ENCODE results near the gene RABGAP1. TPM values are rescaled to one million over a fixed set of nuclear protein-coding genes. Genes with fewer than 3 reads are reported as not detected.

RABGAP1 gene
- total RNA-seq, 1 experiment from 2014 or later: 15.3 TPM

DNA sequence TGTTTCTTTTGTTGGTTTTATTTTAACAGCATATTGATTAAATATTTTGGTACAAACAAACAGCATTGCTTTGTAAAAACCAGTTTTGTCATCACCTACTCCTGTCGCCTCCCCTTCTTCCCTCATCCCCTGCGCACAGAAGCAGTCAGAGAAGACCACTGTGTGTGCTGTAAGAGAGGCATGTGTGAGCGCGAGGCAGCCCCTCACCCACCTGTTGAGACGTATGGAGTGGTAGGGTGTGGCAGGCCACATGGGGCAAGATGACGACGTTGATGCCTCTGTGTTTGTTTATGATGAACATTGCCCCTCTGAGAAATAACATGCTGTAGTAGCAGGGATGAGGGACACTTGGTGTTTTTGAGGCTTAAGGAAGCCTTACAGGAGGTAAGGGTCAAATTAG lies 164.0 kb downstream of the RABGAP1 start:
- no peaks in the 10 kb centered on the region for H3K27me3 ChIP-seq
- no peak overlapping the region for H3K4me3 ChIP-seq
- DNase-seq: no peak
- peaks cover 37% of the 10 kb centered on the region for H3K36me3 ChIP-seq
- no peaks in the 10 kb centered on the region for H3K9me3 ChIP-seq

DNA sequence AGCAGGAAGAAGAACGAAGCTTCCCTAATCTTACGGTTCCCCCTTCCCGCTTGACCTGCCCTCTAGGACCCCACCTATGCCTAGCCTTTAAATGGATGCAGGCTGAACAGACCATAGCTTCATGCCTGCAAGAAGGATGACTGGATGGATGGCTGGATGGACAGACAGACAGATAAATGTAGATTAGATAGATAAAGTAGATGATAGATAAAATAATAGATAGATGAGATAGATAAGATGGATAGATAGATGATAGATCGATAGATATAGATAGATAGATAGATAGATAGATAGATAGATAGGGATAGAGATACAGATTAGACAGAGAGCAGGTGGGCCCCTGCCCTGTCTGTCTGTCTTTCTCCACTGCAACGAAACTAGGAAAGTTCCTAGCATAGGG lies 164.7 kb downstream of the RABGAP1 start:
- Histone ChIP-seq H3K27me3 (no peaks in the 10 kb centered on the region), H3K36me3 (peaks cover 36% of the 10 kb centered on the region), H3K9me3 (no peaks in the 10 kb centered on the region), H3K4me3 (no peak overlapping the region)
- no peak for DNase-seq

DNA sequence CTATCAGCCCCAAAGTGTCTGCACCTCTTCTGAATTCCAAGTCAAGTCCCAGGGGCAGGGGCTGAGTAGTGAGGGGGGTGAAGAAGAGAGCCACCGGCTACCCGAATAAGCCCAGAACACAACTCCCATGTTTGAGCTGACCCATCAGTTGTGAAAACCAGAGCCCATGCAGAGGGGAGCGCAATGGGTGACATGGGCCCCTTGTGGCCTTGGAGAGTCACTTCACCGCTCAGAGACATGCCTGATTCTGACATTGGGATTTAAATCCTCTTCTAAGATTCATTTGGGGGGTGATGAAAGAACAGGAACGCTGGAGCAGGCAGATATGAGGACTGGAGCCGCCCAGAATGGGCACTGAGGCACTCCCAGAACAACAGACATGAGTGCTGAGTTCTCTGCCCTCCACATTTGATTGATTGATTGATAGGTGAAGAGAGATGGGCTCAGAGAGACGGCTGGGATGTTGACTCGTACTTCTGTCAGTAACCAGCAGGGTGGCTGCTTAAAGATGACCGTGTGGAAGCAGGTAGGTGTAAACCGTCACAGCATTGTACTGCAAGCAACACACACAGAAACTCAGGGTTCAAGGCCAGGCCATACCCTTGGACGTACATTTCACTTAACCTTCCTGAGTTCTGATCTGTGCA lies 166.9 kb downstream of the RABGAP1 start:
- DNase-seq: no peak
- no peak overlapping the region for H3K4me3 ChIP-seq
- no peaks in the 10 kb centered on the region for H3K9me3 ChIP-seq
- peaks cover 18% of the 10 kb centered on the region for H3K36me3 ChIP-seq
- H3K27me3 ChIP-seq: no peaks in the 10 kb centered on the region

DNA sequence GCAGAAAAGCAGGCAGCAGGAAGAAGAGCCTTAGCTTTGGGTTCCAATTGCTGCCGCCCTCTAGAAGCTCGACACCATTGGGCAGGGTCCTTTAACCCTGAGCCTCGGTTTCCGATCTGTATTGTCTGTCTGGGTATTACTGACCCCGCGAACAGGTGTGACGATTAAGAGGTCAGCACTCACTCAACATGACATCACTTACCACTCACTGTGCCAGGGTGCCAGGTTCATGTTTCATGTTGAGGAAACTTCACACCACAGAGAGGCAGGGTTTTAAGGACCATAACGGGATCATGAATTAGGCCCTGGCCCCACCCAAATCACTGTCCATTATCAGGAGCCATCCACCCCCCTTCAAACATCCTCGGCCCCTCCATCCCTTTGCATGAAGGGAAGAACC lies 168.2 kb downstream of the RABGAP1 start:
- Histone ChIP-seq H3K9me3 (no peaks in the 10 kb centered on the region), H3K27me3 (no peaks in the 10 kb centered on the region), H3K4me3 (no peak overlapping the region), H3K36me3 (peaks cover 13% of the 10 kb centered on the region)
- DNase-seq: no peak

DNA sequence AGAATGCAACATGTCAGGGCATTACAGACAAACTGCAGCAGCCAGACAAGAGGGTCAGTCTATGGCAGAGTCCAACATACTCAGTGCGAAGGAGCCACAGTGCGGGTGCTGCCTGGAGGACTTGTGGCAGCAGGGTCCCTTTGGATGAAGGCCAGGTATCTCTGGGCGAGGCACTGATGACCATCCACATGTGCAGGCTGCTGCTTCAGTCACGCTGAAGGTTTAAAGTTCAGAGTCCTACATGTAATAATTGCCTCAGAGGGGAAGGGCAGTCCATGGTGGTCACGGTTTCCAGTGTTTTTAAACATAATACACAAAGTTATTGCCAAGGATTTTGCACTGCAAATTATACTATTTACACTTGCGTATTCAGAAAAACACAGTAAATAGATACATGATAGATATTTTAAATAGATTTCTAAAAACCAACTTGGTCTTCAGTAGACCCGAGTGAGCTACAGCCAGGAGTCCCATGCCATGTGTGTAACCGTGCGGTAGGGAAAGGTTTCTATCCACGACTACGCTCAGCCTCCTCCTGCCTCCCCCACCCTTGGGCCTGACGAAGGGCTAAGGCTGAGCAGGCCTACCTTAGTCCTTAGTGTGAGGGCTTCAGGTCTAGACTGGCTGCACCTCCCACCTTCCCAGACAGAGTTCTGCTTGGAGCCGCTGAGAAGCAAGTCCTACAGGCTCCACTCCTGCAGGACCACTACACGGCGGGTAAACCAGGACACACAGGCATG lies 168.9 kb downstream of the RABGAP1 start:
- Histone ChIP-seq H3K27me3 (no peaks in the 10 kb centered on the region), H3K9me3 (no peaks in the 10 kb centered on the region), H3K36me3 (peaks cover 9% of the 10 kb centered on the region), H3K4me3 (no peak overlapping the region)
- DNase-seq: no peak

DNA sequence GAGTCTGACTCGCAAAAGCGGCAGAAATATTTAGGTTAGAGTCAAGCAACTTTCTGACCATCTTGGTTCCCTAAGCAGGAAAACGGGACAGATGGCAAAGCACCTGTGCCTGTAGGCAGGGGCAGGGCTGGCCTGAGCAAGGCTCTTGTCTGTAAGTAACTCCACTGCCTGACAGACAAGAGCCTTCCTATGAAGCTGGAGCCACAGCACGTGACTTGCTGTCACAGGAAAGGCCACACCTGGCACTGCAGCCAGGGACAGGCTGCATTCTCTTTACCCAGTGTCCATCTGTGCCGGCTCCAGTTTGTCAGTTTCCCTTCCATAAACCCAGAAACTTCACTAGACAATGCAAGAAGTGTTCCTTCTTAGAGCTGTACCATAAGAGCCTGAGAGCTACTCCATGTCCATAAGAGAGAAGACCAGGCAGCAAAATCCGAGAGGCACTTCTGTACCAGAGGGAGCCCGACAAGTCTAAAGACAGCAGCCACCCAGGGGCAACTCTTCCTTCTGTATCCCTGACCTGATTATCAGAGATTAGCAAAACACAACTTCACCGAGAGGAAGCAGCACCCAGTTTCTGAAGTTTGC lies 170.7 kb downstream of the RABGAP1 start:
- H3K27me3 ChIP-seq: no peaks in the 10 kb centered on the region
- DNase-seq: no peak
- no peaks in the 10 kb centered on the region; the same call in none of the 2 replicates for H3K36me3 ChIP-seq
- no peaks in the 10 kb centered on the region for H3K9me3 ChIP-seq
- no peak overlapping the region for H3K4me3 ChIP-seq

DNA sequence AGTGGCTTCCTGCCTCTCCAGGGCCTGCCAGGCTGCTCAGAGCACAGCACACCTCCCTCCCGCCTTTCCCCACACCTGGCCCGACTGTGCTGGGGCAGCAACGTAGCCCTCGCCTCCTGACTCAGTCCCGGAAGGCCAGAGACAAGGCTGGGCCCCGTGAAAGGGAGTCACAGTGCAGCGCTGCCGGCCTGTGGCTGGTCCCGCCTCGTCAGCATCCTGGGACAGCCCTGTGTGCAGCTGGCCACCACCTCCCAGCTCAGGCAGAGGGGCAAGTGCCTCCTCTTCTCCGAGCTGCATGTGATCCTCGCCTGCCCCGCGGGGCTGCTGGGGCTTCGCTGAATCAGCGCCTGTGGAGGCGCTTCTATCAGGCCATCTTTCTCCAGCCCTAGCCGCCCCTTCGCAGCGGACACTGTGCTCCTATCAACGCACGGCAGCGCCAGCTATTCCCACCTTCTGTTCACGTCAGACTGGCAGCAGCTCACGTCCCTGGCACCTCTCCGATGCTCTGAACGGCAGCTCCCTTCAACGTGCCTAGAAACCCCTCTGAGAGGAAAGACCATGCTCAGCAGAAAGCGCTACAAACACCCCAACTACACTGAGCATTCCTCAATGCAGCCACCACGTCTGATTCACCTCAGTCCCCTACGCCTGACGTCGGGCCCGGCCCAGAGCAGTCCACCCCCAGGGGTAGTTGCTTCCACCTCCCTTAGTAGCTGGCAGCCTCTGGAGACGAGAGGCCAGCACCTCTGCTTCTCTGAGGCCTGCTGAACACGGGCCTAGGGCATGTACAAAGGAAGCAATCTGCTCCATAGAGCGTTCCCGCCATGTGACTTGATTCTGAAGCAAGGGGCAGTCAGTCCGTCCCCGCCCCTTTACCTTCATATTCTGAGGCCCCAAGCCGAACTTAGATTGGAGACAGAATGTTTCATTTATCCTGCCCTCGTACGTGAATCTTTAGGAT lies 171.5 kb downstream of the RABGAP1 start:
- H3K36me3 ChIP-seq: no peaks in the 10 kb centered on the region; the same call in none of the 2 replicates
- no peaks in the 10 kb centered on the region for H3K27me3 ChIP-seq
- no peak overlapping the region for H3K4me3 ChIP-seq
- H3K9me3 ChIP-seq: no peaks in the 10 kb centered on the region
- DNase-seq: no peak

DNA sequence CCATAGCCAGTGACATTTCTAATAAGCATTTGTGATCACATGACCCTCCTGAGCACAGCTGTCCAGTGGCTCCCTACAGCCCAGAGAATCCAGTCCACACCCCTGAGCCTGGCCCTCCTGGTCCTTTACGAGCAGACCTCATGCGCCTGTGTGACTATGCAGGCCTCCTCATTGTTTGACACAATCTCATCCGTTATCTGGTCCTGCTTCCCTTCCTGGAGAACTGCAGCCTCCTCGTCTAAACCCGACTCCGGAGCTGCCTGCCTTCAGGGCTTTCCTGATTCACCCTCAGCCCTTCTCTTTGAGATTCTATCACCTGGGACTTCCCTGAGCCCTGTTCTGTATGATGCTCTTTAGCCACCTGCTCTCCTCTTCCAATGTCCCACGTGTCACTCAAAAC lies 172.4 kb downstream of the RABGAP1 start:
- no peaks in the 10 kb centered on the region for H3K9me3 ChIP-seq
- H3K27me3 ChIP-seq: no peaks in the 10 kb centered on the region
- H3K36me3 ChIP-seq: no peaks in the 10 kb centered on the region; the same call in 1 of the 2 replicates
- no peak for DNase-seq
- H3K4me3 ChIP-seq: no peak overlapping the region

DNA sequence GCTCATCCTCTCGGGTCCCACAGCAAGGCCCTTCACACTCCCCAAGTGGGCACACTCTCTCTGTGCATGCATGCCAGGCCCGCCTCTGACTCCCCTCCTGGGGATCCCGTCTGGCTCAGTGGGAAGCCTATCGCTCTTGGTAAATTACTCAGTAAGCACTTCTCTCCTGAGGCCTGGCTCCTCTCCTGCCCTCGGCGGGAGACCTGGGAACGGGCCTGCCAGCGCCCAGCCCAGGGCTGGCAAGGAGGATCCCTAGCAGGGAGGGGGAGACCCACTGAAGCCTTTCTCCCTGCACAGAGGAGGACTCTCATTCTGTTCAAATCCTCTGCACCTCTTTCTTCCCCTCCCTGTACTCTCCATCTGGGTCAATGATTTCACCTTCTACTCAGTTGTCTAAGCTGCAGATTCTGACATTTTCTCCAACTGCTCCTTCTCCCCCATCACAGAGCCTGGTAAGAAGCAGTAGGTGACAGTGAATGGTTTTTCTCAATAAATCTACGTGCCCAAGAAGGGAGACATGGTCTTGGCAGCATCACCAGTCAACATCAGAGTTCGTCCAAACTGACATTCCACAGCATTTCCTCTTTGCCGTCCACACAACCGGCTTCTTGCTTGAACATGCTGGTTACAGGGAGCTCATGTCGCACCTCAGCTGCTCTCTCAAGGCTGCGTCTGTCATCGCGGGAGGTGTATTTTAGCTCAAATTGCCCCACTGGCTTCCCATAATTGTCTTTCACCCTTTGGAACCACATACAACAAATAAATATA lies 174.5 kb downstream of the RABGAP1 start:
- Histone ChIP-seq H3K9me3 (no peaks in the 10 kb centered on the region), H3K4me3 (no peak overlapping the region), H3K27me3 (no peaks in the 10 kb centered on the region), H3K36me3 (no peaks in the 10 kb centered on the region)
- DNase-seq: peak; percentile 84

DNA sequence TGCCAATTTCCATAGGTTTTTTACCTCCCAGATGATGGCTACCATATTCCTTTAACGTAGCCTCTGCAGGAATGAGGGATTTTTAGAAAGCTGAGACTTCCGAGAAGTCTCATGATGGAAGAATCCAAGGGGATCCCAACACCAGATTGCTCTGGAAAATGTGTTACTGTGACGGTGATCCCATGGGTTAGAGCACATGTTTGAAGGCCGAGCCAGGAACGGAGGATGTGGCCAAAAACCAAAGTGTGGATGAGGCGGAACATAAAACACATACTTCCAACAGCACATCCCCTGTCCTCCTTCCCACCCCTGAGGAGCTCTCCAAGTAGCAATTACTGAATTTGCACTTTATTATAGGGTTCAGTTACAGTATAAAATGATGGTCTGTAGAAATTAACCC lies 175.2 kb downstream of the RABGAP1 start:
- Histone ChIP-seq H3K9me3 (no peaks in the 10 kb centered on the region), H3K4me3 (no peak overlapping the region), H3K27me3 (no peaks in the 10 kb centered on the region), H3K36me3 (no peaks in the 10 kb centered on the region)
- no peak for DNase-seq

DNA sequence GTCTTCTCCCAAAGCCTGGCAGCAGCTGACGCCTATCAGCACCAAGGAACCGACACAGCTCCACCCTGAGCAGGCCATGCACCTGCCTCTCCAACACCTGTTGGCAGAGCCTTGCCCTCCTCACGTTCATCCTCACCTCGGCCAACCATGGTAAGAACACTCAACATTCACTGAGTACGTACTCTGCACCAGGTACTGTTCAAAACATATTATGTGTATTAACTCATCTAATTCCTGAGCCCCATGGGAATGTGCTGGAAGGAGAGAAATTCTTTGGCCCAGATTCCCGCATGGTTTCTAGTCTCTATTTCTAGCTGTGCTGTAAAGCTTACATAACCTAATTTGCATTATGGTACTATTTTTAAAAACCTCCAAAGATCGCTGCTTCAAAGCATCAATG lies 178.7 kb downstream of the RABGAP1 start:
- Histone ChIP-seq H3K9me3 (no peaks in the 10 kb centered on the region), H3K4me3 (no peak overlapping the region), H3K27me3 (no peaks in the 10 kb centered on the region), H3K36me3 (no peaks in the 10 kb centered on the region)
- no peak for DNase-seq

DNA sequence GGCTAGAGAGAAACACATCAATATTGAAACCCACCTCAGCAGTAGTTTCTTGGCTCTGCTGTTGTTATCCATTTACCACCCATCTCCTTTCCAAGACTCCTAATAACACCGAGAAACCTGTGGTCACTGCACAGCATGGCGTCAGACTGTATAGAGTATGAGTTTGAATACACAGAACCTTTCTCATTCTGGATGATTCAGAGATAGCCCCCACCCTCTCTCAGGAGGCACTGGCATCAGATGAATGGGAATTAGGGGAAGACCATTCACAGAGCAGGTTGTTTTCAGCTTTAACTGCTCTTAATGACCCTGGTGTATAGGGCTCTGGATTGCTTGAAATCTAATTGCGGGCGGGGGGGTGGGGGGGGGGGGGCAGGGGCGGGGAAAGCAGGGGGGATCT lies 179.3 kb downstream of the RABGAP1 start:
- peak; percentile 51 for DNase-seq
- Histone ChIP-seq H3K27me3 (no peaks in the 10 kb centered on the region), H3K4me3 (no peak overlapping the region), H3K36me3 (no peaks in the 10 kb centered on the region), H3K9me3 (no peaks in the 10 kb centered on the region)

DNA sequence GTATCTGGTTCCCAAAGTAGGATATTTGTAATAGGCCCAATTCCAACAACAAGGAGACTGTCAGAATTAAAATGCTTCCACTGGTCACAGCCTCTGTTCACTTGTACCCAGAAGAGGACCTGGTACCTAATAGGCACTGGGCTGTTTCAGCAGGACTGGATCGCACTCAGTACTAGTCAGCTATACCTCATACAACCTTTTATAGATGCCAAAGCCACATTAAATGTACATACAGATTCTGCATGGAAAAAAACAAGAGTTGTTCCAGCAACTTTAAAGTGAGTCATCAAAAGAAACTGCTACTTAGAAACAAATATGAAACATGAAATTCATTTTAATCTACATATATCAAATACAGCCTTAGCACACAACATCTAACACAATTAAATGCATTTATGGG lies 180.1 kb downstream of the RABGAP1 start:
- H3K36me3 ChIP-seq: no peaks in the 10 kb centered on the region
- H3K4me3 ChIP-seq: no peak overlapping the region
- no peaks in the 10 kb centered on the region for H3K9me3 ChIP-seq
- DNase-seq: peak; percentile 29
- no peaks in the 10 kb centered on the region for H3K27me3 ChIP-seq

DNA sequence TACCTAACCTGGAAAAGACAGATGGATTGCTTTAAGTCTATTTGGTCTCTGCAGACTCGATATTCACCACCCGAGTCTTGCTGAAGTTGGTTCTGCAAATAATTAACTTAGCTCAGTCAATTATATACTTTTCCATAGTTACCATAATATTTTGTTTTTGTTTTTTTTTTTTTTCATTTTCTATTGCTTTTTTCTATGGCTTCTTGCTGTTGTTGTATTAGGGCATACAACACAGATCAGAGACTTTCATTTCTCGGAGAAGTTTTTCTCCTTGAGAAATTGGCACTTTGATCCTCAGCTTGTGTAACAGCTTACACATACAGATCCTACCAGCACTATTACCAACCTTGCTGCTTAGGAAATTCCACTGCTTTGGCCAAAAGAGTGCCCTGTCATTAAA lies 180.6 kb downstream of the RABGAP1 start:
- DNase-seq: no peak

DNA sequence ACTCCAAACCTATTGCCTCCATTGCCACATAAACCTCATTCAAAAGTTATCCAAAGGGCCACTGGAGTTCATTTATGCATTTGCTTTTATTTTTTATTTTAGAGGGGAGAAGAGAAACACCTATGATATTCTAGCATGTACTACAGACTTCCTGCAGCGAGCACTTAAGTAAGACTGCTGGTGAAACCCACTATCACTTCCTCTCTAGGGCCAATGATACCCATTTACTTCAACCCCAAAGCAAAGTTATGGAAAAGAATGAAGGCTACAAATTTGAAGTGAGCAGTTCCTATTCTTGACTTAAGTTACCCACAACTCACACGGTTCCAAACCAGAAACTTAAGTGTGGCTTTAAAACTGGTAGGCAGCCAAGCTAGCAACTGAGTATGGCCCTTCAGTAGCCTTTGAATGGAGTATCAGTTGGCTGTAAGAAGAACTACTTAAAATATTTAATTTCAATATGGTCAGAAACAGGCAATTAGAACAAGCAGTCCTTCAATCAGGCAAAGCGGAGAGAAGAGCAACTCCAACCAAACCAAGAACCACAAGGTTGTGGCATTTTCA lies 186.8 kb downstream of the RABGAP1 start:
- no peak for DNase-seq
- Histone ChIP-seq H3K4me3 (no peak overlapping the region), H3K9me3 (no peaks in the 10 kb centered on the region), H3K36me3 (no peaks in the 10 kb centered on the region), H3K27me3 (no peaks in the 10 kb centered on the region)

More for the DNA sequence above, 180.6 kb downstream of the RABGAP1 start:
- H3K27me3 ChIP-seq: no peaks in the 10 kb centered on the region
- H3K4me3 ChIP-seq: no peak overlapping the region
- no peaks in the 10 kb centered on the region for H3K36me3 ChIP-seq
- no peaks in the 10 kb centered on the region for H3K9me3 ChIP-seq

DNA sequence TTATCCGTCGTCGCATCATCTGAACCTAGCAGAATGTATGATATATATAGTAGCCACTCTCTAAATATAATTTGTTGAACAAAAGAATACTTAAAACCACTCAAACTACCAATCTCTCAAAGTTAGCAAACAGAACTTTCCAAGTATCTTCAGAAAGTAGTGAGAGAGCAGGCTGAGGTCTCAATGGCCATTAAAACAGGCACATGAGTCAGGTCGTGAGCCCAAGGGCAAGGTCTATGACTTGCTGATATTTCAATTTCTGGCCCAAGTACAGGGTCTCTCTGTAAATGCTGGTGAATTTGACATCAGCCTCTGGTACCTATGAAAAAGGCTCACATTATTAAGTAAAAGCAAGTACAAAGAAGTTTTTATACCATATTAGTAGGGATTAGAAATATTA lies 187.8 kb downstream of the RABGAP1 start:
- Histone ChIP-seq H3K27me3 (no peaks in the 10 kb centered on the region), H3K36me3 (no peaks in the 10 kb centered on the region), H3K4me3 (no peak overlapping the region), H3K9me3 (no peaks in the 10 kb centered on the region)
- no peak for DNase-seq

Data from MG63 (cell line).